ENCODE results near the gene PRR35. TPM values are rescaled to one million over a fixed set of nuclear protein-coding genes. Genes with fewer than 3 reads are reported as not detected.

PRR35 gene
- total and polyA plus RNA-seq, 2 of the 4 experiments (the other 2 are of a cell fraction), result not detected

GRCh38 chr16:554297-554621 lies 5.9 kb upstream of the PRR35 start:
- no peak for ATAC-seq (ENCODE audit: low read depth)
- peak overlapping the region; percentile 58 for H2AK9ac ChIP-seq (replicated peaks; ENCODE audit: low read depth, low read length, poor library complexity)
- no peaks in the 10 kb centered on the region for H3K9me3 ChIP-seq (ENCODE audit: control insufficient read depth, insufficient read depth, low read length)
- no peak overlapping the region for H4K5ac ChIP-seq (ENCODE audit: low read depth, low read length)
- peaks cover 17% of the 10 kb centered on the region for H3K36me3 ChIP-seq (ENCODE audit: control insufficient read depth, insufficient read depth, low read length)
- ChIA-PET POLR2A (ENCODE audit: unreplicated experiment) (no interaction called here), CTCF (no interaction called here)
- H4K91ac ChIP-seq (ENCODE audit: insufficient read depth, low read depth, low read length), result no peak overlapping the region
- peaks cover 17% of the 10 kb centered on the region for H3K27me3 ChIP-seq (ENCODE audit: control insufficient read depth, insufficient read depth, low read length)
- no TSS peak for BruUV-seq (replicated peaks)
- dilution Hi-C loops (cut with HindIII; ENCODE audit: low sequenced_read_pairs, unreplicated experiment) (no loop called here), intact Hi-C loops (cut with micrococcal nuclease) (no loop called here), in situ Hi-C loops (cut with MboI; ENCODE audit: low sequenced_read_pairs) (no loop called here)
- no peak overlapping the region for H3K18ac ChIP-seq (ENCODE audit: low read depth, low read length)
- no peak overlapping the region for H3K23ac ChIP-seq (ENCODE audit: low read depth, low read length)
- H3K4me2 ChIP-seq (ENCODE audit: low read depth, low read length), result no peak overlapping the region
- H2BK5ac ChIP-seq (ENCODE audit: low read depth, low read length, poor library complexity, severe bottlenecking), result no peak overlapping the region
- no peak overlapping the region for H2BK120ac ChIP-seq (ENCODE audit: low read depth, low read length)
- no peak overlapping the region for H2AK5ac ChIP-seq (ENCODE audit: low read depth, low read length)
- H3K14ac ChIP-seq (replicated peaks; ENCODE audit: low read depth, low read length), result no peak overlapping the region
- DNase-seq, result no peak
- TF ChIP-seq MAZ (IDR thresholded peaks at IDR 0.05; ENCODE audit: borderline replicate concordance, low read depth, low read length) (no peak), RFX5 (IDR thresholded peaks at IDR 0.05; ENCODE audit: low read depth, low read length) (no peak), CHD1 (IDR thresholded peaks at IDR 0.05; ENCODE audit: low read depth, low read length) (no peak), BHLHE40 (IDR thresholded peaks at IDR 0.05; ENCODE audit: low read depth, low read length) (no peak), ELK1 (IDR thresholded peaks at IDR 0.05; ENCODE audit: borderline replicate concordance, low read depth, low read length) (no peak), MXI1 (IDR thresholded peaks at IDR 0.05; ENCODE audit: borderline replicate concordance, low read depth, low read length) (no peak), POLR2A (IDR thresholded peaks at IDR 0.05; ENCODE audit: low read depth, low read length) (no peak), RCOR1 (IDR thresholded peaks at IDR 0.05; ENCODE audit: insufficient replicate concordance, low read length) (no peak), CEBPB (IDR thresholded peaks at IDR 0.05; ENCODE audit: low read depth, low read length) (no peak), CTCF (conservative IDR thresholded peaks at IDR 0.05; ENCODE audit: low read depth, low read length) (no peak), MAFK (IDR thresholded peaks at IDR 0.05; ENCODE audit: low read depth, low read length) (no peak), RAD21 (IDR thresholded peaks at IDR 0.05; ENCODE audit: low read length) (no peak), SMC3 (IDR thresholded peaks at IDR 0.05; ENCODE audit: low read depth, low read length) (no peak), FOS (IDR thresholded peaks at IDR 0.05; ENCODE audit: low read depth, low read length) (no peak), NFE2L2 (IDR thresholded peaks at IDR 0.05; ENCODE audit: low read depth, low read length) (no peak)
- TF ChIP-seq, protein P1, sequence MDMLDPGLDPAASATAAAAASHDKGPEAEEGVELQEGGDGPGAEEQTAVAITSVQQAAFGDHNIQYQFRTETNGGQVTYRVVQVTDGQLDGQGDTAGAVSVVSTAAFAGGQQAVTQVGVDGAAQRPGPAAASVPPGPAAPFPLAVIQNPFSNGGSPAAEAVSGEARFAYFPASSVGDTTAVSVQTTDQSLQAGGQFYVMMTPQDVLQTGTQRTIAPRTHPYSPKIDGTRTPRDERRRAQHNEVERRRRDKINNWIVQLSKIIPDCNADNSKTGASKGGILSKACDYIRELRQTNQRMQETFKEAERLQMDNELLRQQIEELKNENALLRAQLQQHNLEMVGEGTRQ (IDR thresholded peaks at IDR 0.05; ENCODE audit: low read depth, low read length), result no peak
- H3K9ac ChIP-seq (ENCODE audit: low read depth, low read length), result no peak overlapping the region
- 60% methylated on average over 3 of the region's 11 CpGs; no CpG with 5 or more reads in 1 of the 2 experiments for whole genome bisulfite sequencing, 2 experiments (ENCODE audit: extremely low coverage in 2 of 2, insufficient read length in 1 of 2)
- H3K27ac ChIP-seq (ENCODE audit: insufficient read depth, low read length), result no peak overlapping the region
- no peak overlapping the region for H2BK15ac ChIP-seq (ENCODE audit: low read depth, low read length)
- peaks cover 9% of the 10 kb centered on the region; the same call in 1 of the 2 replicates for H4K20me1 ChIP-seq (ENCODE audit: insufficient read depth, low read length)
- H3K9me1 ChIP-seq (ENCODE audit: insufficient read depth, low read length), result no peaks in the 10 kb centered on the region
- no peak overlapping the region for H4K8ac ChIP-seq (ENCODE audit: low read depth in 2 of 2, low read length in 2 of 2)
- no peak overlapping the region for H3K4ac ChIP-seq (ENCODE audit: low read depth, low read length)
- no peak overlapping the region for H2BK20ac ChIP-seq (ENCODE audit: low read depth, low read length)
- H3K79me1 ChIP-seq (ENCODE audit: low read depth in 1 of 2, low read length in 2 of 2), result no peaks in the 10 kb centered on the region; a peak in 1 of 4 replicates
- H3K4me1 ChIP-seq (ENCODE audit: control insufficient read depth, insufficient read depth, low read length), result 0 out of 2 replicates have a peak, but pooled peaks cover 3% of the 10 kb centered on the region
- H2AFZ ChIP-seq (replicated peaks; ENCODE audit: low read length, poor library complexity), result no peak overlapping the region
- H3K4me3 ChIP-seq (ENCODE audit: insufficient read depth, low read depth, low read length), result no peak overlapping the region
- H3K56ac ChIP-seq (ENCODE audit: extremely low read depth, insufficient read depth, low read length), result no peak overlapping the region
